HepG2 (cell line): ENCODE measurements around the gene VAMP2. TPM values are rescaled to one million over a fixed set of nuclear protein-coding genes. Genes with fewer than 3 reads are reported as not detected.
A peak's percentile ranks its signal among the peaks of the same experiment; 100 is the strongest.

Experiments used
- ARHGAP35 ChIP-seq: sonication (generic); formaldehyde crosslinking; IDR thresholded peaks from 2 replicates; pipeline ENCODE4 v1.9.0; 2022; ENCODE audit warnings: mild to moderate bottlenecking, inconsistent platforms, moderate library complexity, missing genetic modification reagents, borderline replicate concordance
- ARID2 ChIP-seq: sonication (generic); formaldehyde crosslinking; IDR thresholded peaks from 2 replicates; pipeline ENCODE4 v1.8.1; 2022; ENCODE audit warnings: mild to moderate bottlenecking, missing genetic modification reagents, borderline replicate concordance
- CENPT ChIP-seq: sonication (generic); formaldehyde crosslinking; IDR thresholded peaks from 2 replicates; pipeline ENCODE4 v1.8.0; 2022; ENCODE audit warnings: low read depth, mild to moderate bottlenecking, moderate library complexity, missing genetic modification reagents
- FOXJ3 ChIP-seq: sonication (generic); formaldehyde crosslinking; IDR thresholded peaks from 2 replicates; pipeline ENCODE4 v1.4.0; 2020; ENCODE audit warnings: missing genetic modification reagents, mild to moderate bottlenecking, borderline replicate concordance
- HDAC2 ChIP-seq: sonication (generic); formaldehyde crosslinking; IDR thresholded peaks from 2 replicates; pipeline ENCODE4 v1.4.0; 2020; ENCODE audit warnings: missing genetic modification reagents
- HIVEP1 ChIP-seq: sonication (generic); formaldehyde crosslinking; IDR thresholded peaks from 2 replicates; pipeline ENCODE4 v1.4.0; 2020; ENCODE audit warnings: mild to moderate bottlenecking, missing genetic modification reagents
- HMG20A ChIP-seq: IDR thresholded peaks from 2 replicates; pipeline ENCODE4 v1.6.1; 2016; ENCODE audit warnings: borderline replicate concordance
- KLF15 ChIP-seq: sonication (generic); formaldehyde crosslinking; IDR thresholded peaks from 2 replicates; pipeline ENCODE4 v1.8.1; 2023; ENCODE audit warnings: borderline replicate concordance, mild to moderate bottlenecking, inconsistent platforms, missing genetic modification reagents, mixed read lengths
- NR2C2 ChIP-seq: sonication (generic); formaldehyde crosslinking; IDR thresholded peaks from 2 replicates; pipeline ENCODE4 v1.4.0; 2020; ENCODE audit warnings: missing genetic modification reagents, mild to moderate bottlenecking, moderate library complexity, borderline replicate concordance
- PRMT3 ChIP-seq: sonication (generic); formaldehyde crosslinking; IDR thresholded peaks from 2 replicates; pipeline ENCODE4 v1.8.1; 2022; ENCODE audit warnings: low read depth, mild to moderate bottlenecking, moderate library complexity, missing genetic modification reagents, borderline replicate concordance
- RARA ChIP-seq: IDR thresholded peaks from 2 replicates; pipeline ENCODE4 v1.6.1; 2016; ENCODE audit warnings: missing genetic modification reagents, missing compliant biosample characterization
- SIN3B ChIP-seq: fragments of 150-350 bp; IDR thresholded peaks from 2 replicates; pipeline ENCODE4 v1.6.1; 2014; ENCODE audit warnings: low read length
- SPEN ChIP-seq: sonication (generic); formaldehyde crosslinking; IDR thresholded peaks from 2 replicates; pipeline ENCODE4 v1.5.1; 2020; ENCODE audit warnings: low read depth, mild to moderate bottlenecking, missing genetic modification reagents
- SYNCRIP ChIP-seq: fragments of 200-400 bp; formaldehyde crosslinking; IDR thresholded peaks from 2 replicates; pipeline ENCODE4 v1.6.1; 2018; ENCODE audit warnings: mild to moderate bottlenecking, low read depth, low read length; ENCODE audit not compliant: insufficient read depth
- TOE1 ChIP-seq: sonication (generic); formaldehyde crosslinking; IDR thresholded peaks from 2 replicates; pipeline ENCODE4 v1.4.0; 2020; ENCODE audit warnings: mild to moderate bottlenecking, missing genetic modification reagents
- ZBTB8A ChIP-seq: sonication (generic); formaldehyde crosslinking; IDR thresholded peaks from 2 replicates; pipeline ENCODE4 v1.4.0; 2020; ENCODE audit warnings: mild to moderate bottlenecking, low read depth, missing genetic modification reagents, borderline replicate concordance
- ZFAT ChIP-seq: sonication (generic); formaldehyde crosslinking; conservative IDR thresholded peaks from 2 replicates; pipeline ENCODE4 v1.8.1; 2023; ENCODE audit warnings: missing genetic modification reagents, inconsistent platforms
- ZFP91 ChIP-seq: sonication (generic); formaldehyde crosslinking; IDR thresholded peaks from 2 replicates; pipeline ENCODE4 v1.9.0; 2022; ENCODE audit warnings: missing genetic modification reagents, mild to moderate bottlenecking, borderline replicate concordance
- ZHX2 ChIP-seq, 2 experiments: sonication (generic) in 1 of 2; formaldehyde crosslinking in 1 of 2; IDR thresholded peaks; 2 replicates each; pipeline versions ENCODE4 v1.6.1 to v1.9.0; 2014 to 2022; ENCODE audit warnings: antibody characterized with exemption in 1 of 2, borderline replicate concordance in 1 of 2, inconsistent platforms in 1 of 2, low read depth in 1 of 2, missing genetic modification reagents in 1 of 2
- ZMYM3 ChIP-seq: sonication (generic); formaldehyde crosslinking; IDR thresholded peaks from 2 replicates; pipeline ENCODE4 v1.5.1; 2020; ENCODE audit warnings: mild to moderate bottlenecking, missing genetic modification reagents
- ZNF616 ChIP-seq: sonication (generic); formaldehyde crosslinking; IDR thresholded peaks from 2 replicates; pipeline ENCODE4 v1.5.0; 2020; ENCODE audit warnings: low read depth, mild to moderate bottlenecking, missing genetic modification reagents
- ZNF670 ChIP-seq: sonication (generic); formaldehyde crosslinking; IDR thresholded peaks from 2 replicates; pipeline ENCODE4 v1.8.0; 2022; ENCODE audit warnings: mild to moderate bottlenecking, missing genetic modification reagents, borderline replicate concordance
- ZNF7 ChIP-seq: IDR thresholded peaks from 2 replicates; pipeline ENCODE4 v1.6.1; 2016; ENCODE audit warnings: missing biosample characterization, missing genetic modification reagents
- polyA plus RNA-seq, 8 experiments: library from polyadenylated mRNA; depleted of rRNA in 3 of 8; stranded (reverse) in 7 of 8; unstranded in 1 of 8; fragments of >200 nt; fragmentation: Illumina TruSeq in 4 of 8; extraction: Trizol in 4 of 8; gene quantifications; 2 replicates each; pipeline versions ENCODE4 v1.2.1 to v1.2.3, GENCODE V29; 2011 to 2016; ENCODE audit warnings: low read depth in 4 of 8, missing spikeins in 1 of 8, mixed read lengths in 1 of 8; ENCODE audit not compliant: insufficient read depth in 1 of 8
- total RNA-seq, 5 experiments: library from RNA; depleted of rRNA; stranded (reverse); fragments of >200 nt; fragmentation: Illumina TruSeq; extraction: Trizol; gene quantifications; 2 replicates each; pipeline ENCODE4 v1.2.3, GENCODE V29; 2016; ENCODE audit warnings: low read depth in 1 of 5

VAMP2 gene
- total and polyA plus RNA-seq, 2 of the 13 experiments (the other 11 are each of a cell fraction or from before 2014, with no cell fraction given), result 3.9 to 17.2 TPM

GRCh38 chr17:8125154-8125946 is 37.4 kb downstream of the VAMP2 start (continued):
- no peak for TF ChIP-seq ZFP91
- no peak for TF ChIP-seq FOXJ3 (CRISPR knock-in tag)
- no peak for TF ChIP-seq SPEN (CRISPR knock-in tag)
- TF ChIP-seq TOE1 (CRISPR knock-in tag), result peak; percentile 72; the same call in 1 of the 2 replicates
- TF ChIP-seq ZNF7 (CRISPR knock-in tag), result no peak
- TF ChIP-seq HIVEP1 (CRISPR knock-in tag), result peak; percentile 26; the same call in 1 of the 2 replicates
- TF ChIP-seq KLF15, result no peak
- no peak for TF ChIP-seq HDAC2
- TF ChIP-seq ZNF670, result no peak
- no peak for TF ChIP-seq CENPT
- no peak for TF ChIP-seq ZNF616 (CRISPR knock-in tag)
- no peak for TF ChIP-seq ARID2 (CRISPR knock-in tag)
- TF ChIP-seq HMG20A (CRISPR knock-in tag), result no peak
- TF ChIP-seq RARA, result no peak
- TF ChIP-seq ZMYM3 (CRISPR knock-in tag), result no peak
- TF ChIP-seq NR2C2, result no peak
- TF ChIP-seq SIN3B, result no peak
- TF ChIP-seq ARHGAP35 (CRISPR knock-in tag), result no peak
- TF ChIP-seq PRMT3, result no peak
- no peak for TF ChIP-seq ZFAT
- no peak for TF ChIP-seq SYNCRIP
- TF ChIP-seq ZHX2 (IDR thresholded peaks at IDR 0.05; ENCODE audit: low read depth), result no peak
- no peak for TF ChIP-seq ZHX2 (CRISPR knock-in tag; IDR thresholded peaks at IDR 0.05; ENCODE audit: borderline replicate concordance)
- TF ChIP-seq ZBTB8A (CRISPR knock-in tag), result no peak
